BJ (cell line): ENCODE results near the gene HPN. TPM values are rescaled to one million over a fixed set of nuclear protein-coding genes. Genes with fewer than 3 reads are reported as not detected.

Experiments
- CTCF ChIA-PET: fragments of 350-600 bp; formaldehyde crosslinking; extraction: SDS; loops from one replicate; lab custom pipeline; 2021; ENCODE audit warnings: antibody characterized with exemption, inconsistent platforms; lab: Yijun Ruan, JAX
- POLR2A ChIA-PET: fragments of 300-600 bp; sonication (Branson Sonifier 250); formaldehyde crosslinking; extraction: SDS; loops from one replicate; lab custom pipeline; 2021; ENCODE audit warnings: antibody characterized with exemption; lab: Charles Lee
- DNase-seq: peaks from one replicate; pipeline ENCODE4 v3.0.0-alpha.2; 2011; ENCODE audit warnings: low read depth
- H3K27me3 ChIP-seq: 2 replicates; pipeline ENCODE4 v1.6.0; 2011; ENCODE audit warnings: low read length; ENCODE audit not compliant: control insufficient read depth, insufficient read depth
- H3K36me3 ChIP-seq: 2 replicates; pipeline ENCODE4 v1.5.1; 2011; ENCODE audit warnings: low read length; ENCODE audit not compliant: control insufficient read depth, insufficient read depth
- H3K4me3 ChIP-seq: 2 replicates; pipeline ENCODE4 v1.5.1; 2011; ENCODE audit warnings: low read depth, mild to moderate bottlenecking, control low read depth, low read length
- polyA plus RNA-seq: library from polyadenylated mRNA; depleted of rRNA; stranded (reverse); fragments of >200 nt; gene quantifications from 2 replicates; pipeline ENCODE4 v1.2.3, GENCODE V29; 2011
- TF ChIP-seq, protein P1 (sequence below): IDR thresholded peaks from 2 replicates; pipeline ENCODE4 v1.5.1; 2011; ENCODE audit warnings: low read depth, mild to moderate bottlenecking, control low read depth, inconsistent platforms, low read length, moderate library complexity; ENCODE audit not compliant: insufficient read depth

HPN gene
- polyA plus RNA-seq, 1 experiment, result not detected

DNA sequence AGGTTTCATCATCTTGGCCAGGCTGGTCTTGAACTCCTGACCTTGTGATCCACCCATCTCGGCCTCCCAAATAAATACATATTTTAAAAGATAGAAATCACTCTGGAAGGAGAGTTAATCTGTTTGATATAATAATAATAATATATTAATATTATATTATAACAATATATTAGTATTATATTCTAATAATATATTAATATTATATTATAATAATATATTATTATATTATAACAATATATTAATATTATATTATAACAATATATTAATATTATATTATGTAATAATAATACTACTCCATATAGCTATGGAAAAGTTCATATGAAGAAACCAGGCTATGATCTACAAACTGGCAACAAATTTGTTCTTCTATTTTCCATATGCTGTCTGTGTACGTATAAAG, 16.8 kb downstream of the HPN start:
- Histone ChIP-seq H3K36me3 (no peaks in the 10 kb centered on the region), H3K4me3 (no peak overlapping the region), H3K27me3 (peaks cover 8% of the 10 kb centered on the region)
- TF ChIP-seq, protein P1, sequence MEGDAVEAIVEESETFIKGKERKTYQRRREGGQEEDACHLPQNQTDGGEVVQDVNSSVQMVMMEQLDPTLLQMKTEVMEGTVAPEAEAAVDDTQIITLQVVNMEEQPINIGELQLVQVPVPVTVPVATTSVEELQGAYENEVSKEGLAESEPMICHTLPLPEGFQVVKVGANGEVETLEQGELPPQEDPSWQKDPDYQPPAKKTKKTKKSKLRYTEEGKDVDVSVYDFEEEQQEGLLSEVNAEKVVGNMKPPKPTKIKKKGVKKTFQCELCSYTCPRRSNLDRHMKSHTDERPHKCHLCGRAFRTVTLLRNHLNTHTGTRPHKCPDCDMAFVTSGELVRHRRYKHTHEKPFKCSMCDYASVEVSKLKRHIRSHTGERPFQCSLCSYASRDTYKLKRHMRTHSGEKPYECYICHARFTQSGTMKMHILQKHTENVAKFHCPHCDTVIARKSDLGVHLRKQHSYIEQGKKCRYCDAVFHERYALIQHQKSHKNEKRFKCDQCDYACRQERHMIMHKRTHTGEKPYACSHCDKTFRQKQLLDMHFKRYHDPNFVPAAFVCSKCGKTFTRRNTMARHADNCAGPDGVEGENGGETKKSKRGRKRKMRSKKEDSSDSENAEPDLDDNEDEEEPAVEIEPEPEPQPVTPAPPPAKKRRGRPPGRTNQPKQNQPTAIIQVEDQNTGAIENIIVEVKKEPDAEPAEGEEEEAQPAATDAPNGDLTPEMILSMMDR, result no peak
- no peak for DNase-seq
- ChIA-PET CTCF (interaction anchor here (0.8 to 2.6 kb wide), 4 partner anchors 9 to 78 kb away, joined by 3 to 15 read pairs (median 8); no protein-coding TSS in a partner anchor), POLR2A (no interaction called here)

- DNase-seq, result no peak
- CTCF ChIA-PET, result interaction anchor here (0.8 to 2.6 kb wide), 5 partner anchors 8 to 77 kb away, joined by 3 to 15 read pairs (median 4); no protein-coding TSS in a partner anchor
These were observed 17.7 kb downstream of the HPN start for GRCh38 chr19:35059006-35059798.

GRCh38 chr19:35059799-35060091, 18.2 kb downstream of the HPN start:
- ChIA-PET CTCF (interaction anchor here (0.5 to 2.6 kb wide), 3 partner anchors 11 to 84 kb away, joined by 3 to 15 read pairs (median 3); no protein-coding TSS in a partner anchor), POLR2A (no interaction called here)
- Histone ChIP-seq H3K4me3 (no peak overlapping the region), H3K27me3 (peaks cover 8% of the 10 kb centered on the region; the same call in 1 of the 2 replicates), H3K36me3 (no peaks in the 10 kb centered on the region)
- no peak for DNase-seq
- TF ChIP-seq, protein P1, result no peak

More at GRCh38 chr19:35059006-35059798, 17.7 kb downstream of the HPN start:
- Histone ChIP-seq H3K4me3 (no peak overlapping the region), H3K36me3 (no peaks in the 10 kb centered on the region), H3K27me3 (peaks cover 8% of the 10 kb centered on the region)
- POLR2A ChIA-PET, result no interaction called here
- TF ChIP-seq, protein P1, result no peak

GRCh38 chr19:35060160-35060855, 18.8 kb downstream of the HPN start:
- no peaks in the 10 kb centered on the region for H3K36me3 ChIP-seq
- ChIA-PET POLR2A (no interaction called here), CTCF (interaction anchor here (0.5 to 1.3 kb wide), 4 partner anchors 12 to 292 kb away, joined by 3 read pairs; no protein-coding TSS in a partner anchor)
- peaks cover 8% of the 10 kb centered on the region; the same call in 1 of the 2 replicates for H3K27me3 ChIP-seq
- no peak overlapping the region for H3K4me3 ChIP-seq
- TF ChIP-seq, protein P1, result no peak
- DNase-seq, result no peak
